Retina (tissue), 1 donor: Measurements from ENCODE around the gene WIPF1.

Experiments
- DNase-seq: peaks from one replicate; pipeline ENCODE4 v3.0.0-alpha.2; 2016

WIPF1 gene

DNA sequence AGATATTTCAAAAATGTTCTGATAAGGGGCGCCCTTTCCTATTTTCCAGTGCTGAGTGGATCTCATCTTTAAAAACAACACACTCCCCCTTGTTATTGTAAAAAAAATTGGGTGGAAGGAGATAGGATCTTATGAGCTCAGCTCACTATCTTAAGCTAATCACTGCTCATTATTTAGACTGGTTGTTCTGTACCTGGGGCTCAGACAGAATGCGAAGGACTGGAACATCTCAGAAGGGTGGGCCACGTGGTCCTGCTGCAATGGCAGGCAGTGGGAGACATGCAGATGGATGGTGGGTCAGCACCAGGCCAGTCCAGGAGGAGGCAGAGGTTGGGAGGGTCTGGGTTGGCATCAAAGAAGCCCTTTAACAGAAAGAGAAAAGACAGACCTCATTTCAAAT is 62.5 kb downstream of the WIPF1 start:
- DNase-seq = peak; percentile 22

DNA sequence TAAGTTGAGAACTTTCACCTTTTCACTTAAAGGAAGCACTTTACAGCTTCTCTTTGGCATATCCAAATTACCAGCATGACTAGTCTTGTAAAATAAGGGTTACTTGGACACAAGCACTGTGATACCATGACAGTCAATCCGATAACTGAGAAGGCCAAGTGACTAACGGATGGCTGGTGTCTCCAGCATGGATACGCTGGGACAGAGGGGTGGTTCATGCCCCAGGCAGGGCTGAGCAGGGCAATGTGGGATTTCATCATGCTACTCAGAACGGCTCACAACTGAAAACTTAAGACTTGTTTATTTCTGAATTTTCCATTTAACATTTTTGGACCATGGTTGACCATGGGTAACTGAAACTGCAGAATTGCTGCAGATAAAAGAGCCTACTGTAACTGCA is 67.7 kb downstream of the WIPF1 start:
- DNase-seq = no peak

GRCh38 chr2:174527959-174528358 is 69.6 kb downstream of the WIPF1 start:
- no peak for DNase-seq

DNA sequence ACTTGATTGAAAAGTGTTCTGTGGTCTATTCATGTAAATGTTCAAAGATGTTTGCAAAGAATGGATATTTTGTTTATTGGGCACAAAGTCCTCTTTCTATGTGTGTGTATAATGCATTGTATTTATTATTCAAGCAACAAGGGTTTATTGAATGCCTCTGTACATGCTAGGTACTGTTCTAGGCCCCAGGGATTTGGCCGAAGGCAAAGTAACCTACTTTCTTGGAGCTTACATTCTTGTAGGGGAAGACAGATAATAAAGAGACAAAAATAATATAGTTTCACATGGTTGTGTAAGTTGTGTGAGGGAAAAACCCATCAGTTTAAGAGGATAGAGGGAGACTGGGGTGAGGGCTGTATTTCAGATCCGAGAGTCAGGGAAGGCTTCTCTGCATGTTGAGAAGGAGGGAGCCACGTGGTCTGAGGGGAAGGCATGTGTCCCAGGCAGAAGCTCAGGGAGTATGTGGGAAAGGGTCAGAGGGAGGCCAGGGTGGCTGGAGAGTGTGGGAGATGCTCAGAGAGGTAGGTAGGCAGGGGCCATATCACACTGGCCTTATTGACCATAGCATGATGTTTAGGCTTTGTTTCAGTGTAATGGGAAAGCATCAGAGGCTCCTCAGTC is 70.4 kb downstream of the WIPF1 start:
- DNase-seq = no peak

DNA sequence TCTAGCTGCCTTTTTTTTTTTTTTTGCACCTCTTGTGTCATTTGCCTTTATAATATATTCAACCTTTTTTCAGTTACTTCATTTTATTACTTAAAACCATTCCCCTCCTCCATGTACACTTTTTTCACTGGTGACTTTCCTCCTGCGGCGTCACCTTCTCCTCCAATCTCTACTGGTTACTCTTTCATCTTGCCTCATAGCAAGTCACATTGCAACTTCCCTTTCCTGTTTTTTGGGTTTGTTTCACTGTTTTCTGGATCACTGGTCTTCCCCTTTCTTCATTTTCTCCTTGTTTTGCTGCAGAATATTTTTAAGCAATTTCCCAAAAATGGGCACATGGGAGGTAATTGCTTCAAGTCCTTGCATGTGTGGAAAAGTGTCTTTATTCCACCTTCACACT is 73.1 kb downstream of the WIPF1 start:
- DNase-seq = no peak

DNA sequence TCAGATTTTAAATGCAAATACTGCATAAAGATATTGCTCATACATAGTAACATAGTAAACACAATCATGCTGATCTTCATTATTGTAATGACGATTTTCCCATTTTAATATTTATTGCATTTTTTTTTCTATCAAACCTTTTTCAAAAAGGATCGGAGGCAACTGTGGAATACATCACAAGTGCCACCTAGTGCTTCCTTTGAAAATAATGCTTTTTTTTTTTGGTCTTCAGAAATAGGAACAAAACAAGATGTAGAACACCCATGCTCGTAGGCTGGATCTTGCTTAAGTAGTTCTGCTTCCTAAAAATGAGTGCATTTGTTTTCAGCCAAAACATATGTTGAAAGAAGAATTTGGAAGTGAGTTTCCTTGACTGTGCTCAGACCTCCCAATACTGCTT is 75.1 kb downstream of the WIPF1 start:
- no peak for DNase-seq

DNA sequence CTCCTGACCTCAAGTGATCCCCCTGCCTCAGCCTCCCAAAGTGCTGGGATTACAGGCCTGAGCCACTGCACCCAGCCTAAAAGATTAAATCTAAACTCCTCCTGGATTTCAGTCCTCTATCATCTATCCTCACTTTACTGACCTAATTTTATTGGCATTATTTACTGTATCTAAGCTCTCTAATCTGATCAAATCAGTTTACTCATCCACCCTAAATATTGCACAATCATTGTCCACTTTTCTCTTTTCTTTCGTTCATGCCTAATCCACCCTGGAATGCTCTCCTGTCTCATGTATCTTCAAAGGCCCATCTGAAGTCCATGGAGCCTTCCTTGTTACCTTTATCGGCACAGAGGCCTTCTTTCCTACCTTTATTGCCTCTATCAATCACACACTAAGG is 79.2 kb downstream of the WIPF1 start:
- DNase-seq = no peak

DNA sequence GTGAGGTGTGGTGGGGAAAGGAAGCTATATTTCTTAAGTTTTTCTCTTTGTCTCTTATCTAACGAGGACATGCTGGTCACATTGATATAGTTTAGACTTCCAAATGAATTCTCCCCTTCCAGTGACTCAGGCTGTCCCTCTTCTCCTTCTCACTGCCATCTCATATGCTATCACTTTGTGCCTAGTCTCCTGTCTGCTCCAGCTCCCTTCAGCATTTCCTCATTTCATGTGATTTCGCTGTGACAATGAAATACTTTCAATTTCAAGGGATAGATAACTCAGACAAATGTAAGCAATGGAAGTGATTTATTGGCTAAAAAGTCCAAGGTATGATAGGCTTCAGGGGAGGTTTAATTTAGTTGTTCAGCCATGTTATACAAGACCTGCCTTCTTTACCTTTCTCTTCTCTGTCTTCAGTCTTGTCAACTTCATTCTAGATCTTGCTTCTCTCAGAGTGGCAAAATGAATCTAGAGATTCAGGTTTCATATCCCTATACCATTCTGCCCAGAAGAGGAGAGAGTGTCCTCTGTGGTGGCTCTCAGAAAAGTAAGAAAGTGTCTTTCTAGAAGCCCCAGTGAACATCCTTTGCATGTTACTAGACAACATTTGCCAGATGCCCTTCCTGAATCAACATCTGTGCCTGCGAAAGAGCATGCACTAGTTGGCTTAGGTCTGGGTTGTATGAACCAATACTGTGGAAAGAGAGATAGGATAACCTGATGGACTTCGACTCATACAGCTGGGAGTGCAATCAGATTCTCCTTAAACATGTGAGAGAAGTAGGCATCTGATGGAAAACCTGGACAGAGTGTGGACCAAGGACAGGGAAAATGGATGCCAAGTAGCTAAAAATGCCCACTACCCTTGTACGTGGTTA is 80.9 kb downstream of the WIPF1 start:
- DNase-seq = no peak

DNA sequence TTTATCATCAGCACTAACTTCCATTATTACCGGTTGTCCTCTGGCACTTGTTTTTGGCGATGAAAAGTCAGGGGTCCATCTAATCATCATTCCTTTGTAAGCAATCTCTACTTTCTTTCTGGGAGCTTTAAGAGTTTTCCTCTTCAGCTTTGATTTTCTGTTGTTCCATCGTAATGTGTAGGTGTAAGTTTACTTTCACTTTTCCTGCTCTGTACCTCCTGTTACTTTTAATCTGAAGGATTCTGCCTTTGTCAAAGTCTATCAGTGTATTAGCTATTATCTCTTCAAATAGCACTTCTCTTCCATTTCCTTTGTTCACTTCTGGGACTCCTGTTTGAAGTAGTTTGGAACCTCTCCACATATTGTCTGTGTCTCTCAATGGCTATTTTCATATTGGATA is 85.3 kb downstream of the WIPF1 start:
- no peak for DNase-seq

- no peak for DNase-seq
Observed at GRCh38 chr2:174511580-174512260, 85.9 kb downstream of the WIPF1 start.

DNA sequence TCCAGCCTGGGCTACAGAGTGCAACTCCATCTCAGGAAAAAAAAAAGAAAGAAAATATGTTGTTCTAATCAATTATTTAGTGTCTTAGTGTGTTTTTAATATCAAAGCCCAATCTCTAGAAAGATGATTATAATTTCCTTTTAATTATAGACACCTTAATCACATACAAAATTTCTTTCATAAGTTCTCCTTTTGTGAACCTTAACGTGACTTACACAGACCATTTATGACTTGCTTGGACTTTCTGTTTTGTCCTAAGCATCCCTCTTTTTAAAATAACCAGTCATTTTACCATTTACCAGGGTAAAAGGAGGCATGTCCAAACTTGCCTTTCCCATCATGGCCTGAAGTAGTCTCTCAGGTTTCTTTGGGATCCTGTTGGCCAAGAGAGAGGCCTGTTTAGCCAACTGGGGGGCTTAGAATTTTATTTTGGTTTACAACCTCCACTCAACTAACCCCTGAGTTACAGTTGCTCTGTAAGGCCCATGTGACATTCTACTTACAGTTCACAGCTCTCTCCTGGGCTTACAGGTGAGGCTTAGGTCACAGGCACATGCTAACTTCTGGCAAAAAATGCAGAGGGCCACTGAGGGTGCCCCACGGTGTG is 86.9 kb downstream of the WIPF1 start:
- no peak for DNase-seq
